ENCODE results near the gene PSEN2. TPM values are rescaled to one million over a fixed set of nuclear protein-coding genes. Genes with fewer than 3 reads are reported as not detected.
A peak's percentile ranks its signal among the peaks of the same experiment; 100 is the strongest.

The PSEN2 gene
- total and polyA plus RNA-seq, 9 of the 15 experiments (the other 6 are each of a cell fraction or from before 2014, with no cell fraction given): 2.3 to 21.5 (median 13.7) TPM

DNA sequence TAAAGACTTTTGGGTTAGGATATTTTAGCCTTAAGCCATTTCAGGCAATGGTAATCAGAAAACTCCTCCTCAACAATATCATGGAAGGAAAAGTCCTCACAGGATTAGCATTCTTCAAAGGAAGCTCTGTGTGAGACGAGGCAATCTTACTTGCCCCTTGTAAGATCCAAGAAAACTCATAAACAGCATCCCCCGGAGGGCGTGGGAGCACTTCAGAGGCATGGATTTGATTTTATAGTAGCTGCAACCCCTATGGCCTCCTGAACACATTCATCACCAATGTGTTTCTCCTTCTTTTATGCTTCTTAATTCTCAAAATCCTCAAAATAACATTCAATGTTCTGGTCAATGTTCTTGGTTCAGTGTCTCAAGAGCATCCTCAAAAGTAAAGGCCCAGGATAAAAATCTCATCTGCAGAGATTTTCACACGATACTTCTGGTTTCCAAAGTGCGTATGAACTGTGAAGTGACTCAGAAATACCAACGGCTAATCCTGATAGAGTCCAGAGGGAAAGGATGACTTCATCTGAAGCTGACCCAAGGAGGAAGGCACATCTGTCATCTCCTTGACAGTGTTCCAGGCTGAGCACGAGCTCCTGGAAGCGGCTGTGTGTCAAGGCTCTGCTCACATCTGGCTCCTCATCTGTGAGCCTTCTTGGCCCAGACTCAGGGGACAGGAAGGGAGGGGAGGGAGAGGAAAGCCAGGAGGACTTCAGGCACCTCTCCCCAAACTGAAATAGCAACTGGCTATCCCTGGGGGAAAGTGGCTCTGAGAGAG, 49.3 kb upstream of the PSEN2 start (continued):
- TF ChIP-seq, protein P1, sequence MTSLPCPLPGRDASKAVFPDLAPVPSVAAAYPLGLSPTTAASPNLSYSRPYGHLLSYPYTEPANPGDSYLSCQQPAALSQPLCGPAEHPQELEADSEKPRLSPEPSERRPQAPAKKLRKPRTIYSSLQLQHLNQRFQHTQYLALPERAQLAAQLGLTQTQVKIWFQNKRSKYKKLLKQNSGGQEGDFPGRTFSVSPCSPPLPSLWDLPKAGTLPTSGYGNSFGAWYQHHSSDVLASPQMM (CRISPR knock-in tag; IDR thresholded peaks at IDR 0.05): no peak
- TF ChIP-seq HMG20A (CRISPR knock-in tag; conservative IDR thresholded peaks at IDR 0.05): no peak
- TF ChIP-seq JUND (IDR thresholded peaks at IDR 0.05; ENCODE audit: borderline replicate concordance, low read depth, low read length): peak; percentile 68; the same call in 1 of the 2 replicates
- TF ChIP-seq JUND (tag; IDR thresholded peaks at IDR 0.05; ENCODE audit: borderline replicate concordance, low read depth, low read length): peak; percentile 86

DNA sequence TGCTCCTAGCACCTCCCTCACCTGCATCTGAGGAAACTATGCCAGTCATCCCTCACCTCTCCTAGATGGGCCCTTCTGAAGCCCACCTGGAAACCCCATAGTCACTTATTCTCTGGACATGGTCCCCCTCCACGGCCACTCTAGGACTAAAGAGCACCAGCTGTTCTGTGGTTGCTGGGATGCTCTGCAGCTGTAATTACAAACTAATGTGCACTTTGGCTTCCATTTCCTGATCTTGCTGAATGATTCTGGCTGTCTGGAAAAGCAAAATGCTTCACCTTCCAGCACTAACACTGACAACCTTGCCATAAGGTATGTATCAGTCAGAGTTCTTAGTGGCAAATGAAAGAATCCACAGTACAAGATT, 48.7 kb upstream of the PSEN2 start:
- ChIA-PET POLR2A (interaction anchor here (1.5 kb wide), 1 partner anchor 165 kb away, joined by 3 read pairs; no protein-coding TSS in a partner anchor), CTCF (ENCODE audit: low intra/inter-chr PET ratio) (no interaction called here)
- BruUV-seq (replicated peaks): no TSS peak
- peaks cover 65 to 71% of the 10 kb centered on the region in 2 experiments for H3K27me3 ChIP-seq (ENCODE audit: control insufficient read depth in 2 of 2, insufficient read depth in 2 of 2, low read length in 2 of 2)
- DNase-seq (ENCODE audit: extremely low read depth in 1 of 4, low spot score in 3 of 4) (no peak), ATAC-seq (no peak), FAIRE-seq (no peak)
- H3K9ac ChIP-seq (ENCODE audit: insufficient read depth in 1 of 2, low read depth in 2 of 2, low read length in 2 of 2): no peak overlapping the region; a peak in 1 of 4 replicates
- no peak overlapping the region for H3K4me3 ChIP-seq
- in situ Hi-C loops (cut with MboI): no loop called here
- H2AFZ ChIP-seq (ENCODE audit: low read depth, low read length): no peak overlapping the region
- intact Hi-C loops (cut with micrococcal nuclease): loop anchor here (10.0 kb wide), 1 partner anchor 397 kb away; no protein-coding TSS in a partner anchor
- H3K79me2 ChIP-seq (ENCODE audit: control insufficient read depth, insufficient read depth, low read length): no peaks in the 10 kb centered on the region
- no peaks in the 10 kb centered on the region for H4K20me1 ChIP-seq (replicated peaks; ENCODE audit: control insufficient read depth, insufficient read depth, low read length)
- H3K4me1 ChIP-seq (replicated peaks in 1 of 2; ENCODE audit: control insufficient read depth in 2 of 2, insufficient read depth in 2 of 2, low read length in 2 of 2): no peaks in the 10 kb centered on the region
- H3K36me3 ChIP-seq (ENCODE audit: control insufficient read depth, insufficient read depth, low read length): no peaks in the 10 kb centered on the region
- H3K9me3 ChIP-seq (replicated peaks; ENCODE audit: control insufficient read depth, insufficient read depth, low read depth, low read length): no peaks in the 10 kb centered on the region
- 0% methylated on average over 1 of the region's 1 CpG for WGBS (ENCODE audit: insufficient coverage, low coverage, missing lambda C conversion rate)
- H3K4me2 ChIP-seq (ENCODE audit: insufficient read depth, low read length): no peak overlapping the region
- H3K9me1 ChIP-seq (ENCODE audit: control insufficient read depth, insufficient read depth, low read length): no peaks in the 10 kb centered on the region
- H3K27ac ChIP-seq (ENCODE audit: extremely low read depth, low read depth, low read length): no peak overlapping the region; the same call in 2 of the 3 replicates
- TF ChIP-seq MCM7 (IDR thresholded peaks at IDR 0.05) (no peak), NONO (IDR thresholded peaks at IDR 0.05; ENCODE audit: low read depth in 2 of 2, low read length in 1 of 2) (no peak)
